ENCODE measurements around the gene PPP1R9B.

PPP1R9B gene

DNA sequence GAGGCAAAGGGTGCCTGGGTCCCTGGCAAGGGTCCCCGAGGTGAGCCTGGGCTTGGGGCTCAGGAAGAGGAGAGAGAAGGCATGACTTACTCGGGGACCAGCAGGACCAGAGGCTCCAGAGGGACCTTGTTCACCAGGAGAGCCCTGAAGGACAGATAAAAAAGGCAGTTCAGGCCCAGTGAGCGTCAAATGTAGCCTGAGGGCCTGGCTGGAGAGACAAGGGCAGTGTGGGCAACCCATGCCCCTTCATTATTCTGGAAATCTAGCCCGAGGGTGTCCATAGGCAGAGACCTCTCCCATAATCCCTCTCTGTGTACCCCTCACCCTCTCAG lies 36.9 kb upstream of the PPP1R9B start:
- peak; percentile 54 for DNase-seq (ENCODE audit: low read depth)
- no peak overlapping the region for H3K4me3 ChIP-seq (replicated peaks; ENCODE audit: low read depth, low read length)

GRCh38 chr17:50186661-50187393 lies 36.4 kb upstream of the PPP1R9B start:
- DNase-seq (ENCODE audit: low read depth), result peak; percentile 62
- H3K4me3 ChIP-seq (replicated peaks; ENCODE audit: low read depth, low read length), result no peak overlapping the region
- TF ChIP-seq CTCF (IDR thresholded peaks at IDR 0.05; ENCODE audit: low read length, missing control alignments), result no peak

More for the DNA sequence above, 36.9 kb upstream of the PPP1R9B start:
- TF ChIP-seq CTCF (IDR thresholded peaks at IDR 0.05; ENCODE audit: low read length, missing control alignments), result no peak

GRCh38 chr17:50185631-50186471 lies 35.4 kb upstream of the PPP1R9B start:
- no peak overlapping the region for H3K4me3 ChIP-seq (replicated peaks; ENCODE audit: low read depth, low read length)
- TF ChIP-seq CTCF (IDR thresholded peaks at IDR 0.05; ENCODE audit: low read length, missing control alignments), result no peak
- no peak for DNase-seq (ENCODE audit: low read depth)

- H3K4me3 ChIP-seq (replicated peaks; ENCODE audit: low read depth, low read length), result no peak overlapping the region
- no peak for TF ChIP-seq CTCF (IDR thresholded peaks at IDR 0.05; ENCODE audit: low read length, missing control alignments)
- DNase-seq (ENCODE audit: low read depth), result no peak
Observed at GRCh38 chr17:50184611-50185398, 34.3 kb upstream of the PPP1R9B start.

DNA sequence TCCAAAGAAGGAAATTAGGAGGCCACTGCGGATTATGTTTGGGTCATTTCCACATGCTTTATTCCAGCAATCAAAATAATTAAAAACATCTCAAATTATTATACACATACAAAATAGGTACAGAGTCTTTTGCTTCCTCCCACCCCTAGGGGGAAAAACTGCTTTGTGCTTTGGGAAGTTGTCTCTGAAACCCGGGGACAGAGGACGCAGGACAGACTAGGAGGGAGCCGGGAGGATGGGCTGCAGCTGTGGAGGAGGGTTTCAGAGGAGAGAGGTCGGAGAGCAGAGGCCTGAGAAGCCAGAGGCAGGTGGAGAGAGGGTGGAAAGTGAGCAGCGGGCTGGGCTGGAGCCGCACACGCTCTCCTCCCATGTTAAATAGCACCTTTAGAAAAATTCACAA lies 33.6 kb upstream of the PPP1R9B start:
- H3K4me3 ChIP-seq (replicated peaks; ENCODE audit: low read depth, low read length), result no peak overlapping the region
- DNase-seq (ENCODE audit: low read depth), result no peak
- peak; percentile 26 for TF ChIP-seq CTCF (IDR thresholded peaks at IDR 0.05; ENCODE audit: low read length, missing control alignments)

DNA sequence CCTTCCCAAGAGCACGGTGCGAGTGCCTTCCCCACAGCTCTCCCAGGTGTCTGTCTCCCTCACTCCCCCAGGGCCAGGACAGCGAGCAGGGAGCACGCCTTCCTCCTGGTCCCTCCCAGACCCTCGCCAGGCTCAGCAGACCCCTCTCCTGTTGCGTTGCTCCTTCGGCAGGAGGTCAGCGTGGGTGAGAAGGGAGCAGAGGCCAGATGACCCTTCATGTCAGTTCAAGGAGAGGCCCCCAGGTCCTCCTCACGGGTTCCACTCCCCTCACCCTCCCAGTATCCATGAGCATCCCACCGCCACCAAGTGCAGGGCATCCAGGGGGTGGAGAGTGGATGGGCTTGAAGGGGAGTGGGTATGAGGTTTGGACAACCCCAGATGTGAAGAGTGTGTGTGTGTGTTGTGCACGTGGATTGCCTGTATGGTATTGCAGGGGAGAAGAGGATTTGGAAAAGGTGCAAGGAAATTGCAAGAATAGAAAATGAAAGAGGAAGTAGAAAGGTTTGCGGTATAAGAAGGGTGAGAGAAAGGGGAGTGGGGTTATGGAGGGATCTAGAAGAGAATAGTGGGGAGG lies 33.0 kb upstream of the PPP1R9B start:
- TF ChIP-seq CTCF (IDR thresholded peaks at IDR 0.05; ENCODE audit: low read length, missing control alignments), result no peak
- DNase-seq (ENCODE audit: low read depth), result no peak
- no peak overlapping the region for H3K4me3 ChIP-seq (replicated peaks; ENCODE audit: low read depth, low read length)
